Hepatocyte (in vitro differentiated cells): ENCODE results near the gene TXNRD2.

Experiments used
- EZH2 ChIP-seq: fragments of 200-600 bp; sonication (generic); IDR thresholded peaks from 2 replicates; pipeline ENCODE4 v1.6.1; 2016; ENCODE audit warnings: antibody characterized with exemption, mild to moderate bottlenecking, borderline replicate concordance
- EZH2phosphoT487 ChIP-seq: fragments of 200-600 bp; sonication (generic); IDR thresholded peaks from one replicate; pipeline ENCODE4 v1.6.1; 2018; ENCODE audit warnings: antibody characterized with exemption, mild to moderate bottlenecking, low read depth, moderate library complexity; ENCODE audit not compliant: unreplicated experiment, severe bottlenecking
- TF ChIP-seq, protein P1 (sequence below): fragments of 200-600 bp; sonication (generic); IDR thresholded peaks from 2 replicates; pipeline ENCODE4 v1.5.1; 2016; ENCODE audit warnings: antibody characterized with exemption, mild to moderate bottlenecking; ENCODE audit not compliant: poor library complexity

GRCh38 chr22:19844377-19845053, 97.1 kb downstream of the TXNRD2 start:
- TF ChIP-seq, protein P1, sequence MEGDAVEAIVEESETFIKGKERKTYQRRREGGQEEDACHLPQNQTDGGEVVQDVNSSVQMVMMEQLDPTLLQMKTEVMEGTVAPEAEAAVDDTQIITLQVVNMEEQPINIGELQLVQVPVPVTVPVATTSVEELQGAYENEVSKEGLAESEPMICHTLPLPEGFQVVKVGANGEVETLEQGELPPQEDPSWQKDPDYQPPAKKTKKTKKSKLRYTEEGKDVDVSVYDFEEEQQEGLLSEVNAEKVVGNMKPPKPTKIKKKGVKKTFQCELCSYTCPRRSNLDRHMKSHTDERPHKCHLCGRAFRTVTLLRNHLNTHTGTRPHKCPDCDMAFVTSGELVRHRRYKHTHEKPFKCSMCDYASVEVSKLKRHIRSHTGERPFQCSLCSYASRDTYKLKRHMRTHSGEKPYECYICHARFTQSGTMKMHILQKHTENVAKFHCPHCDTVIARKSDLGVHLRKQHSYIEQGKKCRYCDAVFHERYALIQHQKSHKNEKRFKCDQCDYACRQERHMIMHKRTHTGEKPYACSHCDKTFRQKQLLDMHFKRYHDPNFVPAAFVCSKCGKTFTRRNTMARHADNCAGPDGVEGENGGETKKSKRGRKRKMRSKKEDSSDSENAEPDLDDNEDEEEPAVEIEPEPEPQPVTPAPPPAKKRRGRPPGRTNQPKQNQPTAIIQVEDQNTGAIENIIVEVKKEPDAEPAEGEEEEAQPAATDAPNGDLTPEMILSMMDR, result no peak
- no peak for TF ChIP-seq EZH2
- TF ChIP-seq EZH2phosphoT487, result no peak
